HL-60 (cell line): ENCODE data around the gene FBXW4.

Experiments used
- GABPA ChIP-seq: IDR thresholded peaks from 2 replicates; pipeline ENCODE4 v1.6.1; 2012; ENCODE audit warnings: low read depth
- POLR2AphosphoS5 ChIP-seq: IDR thresholded peaks from 2 replicates; pipeline ENCODE4 v1.6.1; 2012; ENCODE audit warnings: low read depth
- SPI1 ChIP-seq: IDR thresholded peaks from 2 replicates; pipeline ENCODE4 v1.6.1; 2012; ENCODE audit warnings: low read depth, mild to moderate bottlenecking, borderline replicate concordance
- TF ChIP-seq, protein P1 (sequence below): IDR thresholded peaks from one replicate; pipeline ENCODE4 v1.5.1; 2011; ENCODE audit warnings: low read length, control low read depth, inconsistent platforms; ENCODE audit not compliant: insufficient read depth
- TF ChIP-seq, protein P2 (sequence below): IDR thresholded peaks from 2 replicates; pipeline ENCODE4 v1.6.1; 2012; ENCODE audit warnings: low read depth; ENCODE audit not compliant: insufficient replicate concordance

DNA sequence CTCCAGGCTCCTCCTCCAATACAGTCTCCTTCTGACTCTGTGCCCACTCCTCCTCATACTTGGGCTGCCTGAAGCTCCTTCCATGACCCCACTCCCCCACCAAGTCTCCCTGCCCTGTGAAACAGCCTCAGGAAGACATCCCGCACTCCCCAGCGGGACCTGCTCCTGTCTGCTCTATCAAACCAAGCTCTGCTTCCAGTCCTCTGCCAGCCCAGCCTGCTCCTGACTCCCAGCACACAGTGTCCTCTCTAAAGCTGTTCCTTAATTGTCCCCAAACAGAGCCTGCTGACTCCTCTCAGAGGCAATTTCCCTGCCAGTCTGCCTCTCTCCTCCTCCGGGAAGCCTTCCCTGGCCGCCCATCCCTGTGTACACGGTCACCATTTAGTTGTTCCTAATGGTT, 116.8 kb downstream of the FBXW4 start:
- TF ChIP-seq, protein P1, sequence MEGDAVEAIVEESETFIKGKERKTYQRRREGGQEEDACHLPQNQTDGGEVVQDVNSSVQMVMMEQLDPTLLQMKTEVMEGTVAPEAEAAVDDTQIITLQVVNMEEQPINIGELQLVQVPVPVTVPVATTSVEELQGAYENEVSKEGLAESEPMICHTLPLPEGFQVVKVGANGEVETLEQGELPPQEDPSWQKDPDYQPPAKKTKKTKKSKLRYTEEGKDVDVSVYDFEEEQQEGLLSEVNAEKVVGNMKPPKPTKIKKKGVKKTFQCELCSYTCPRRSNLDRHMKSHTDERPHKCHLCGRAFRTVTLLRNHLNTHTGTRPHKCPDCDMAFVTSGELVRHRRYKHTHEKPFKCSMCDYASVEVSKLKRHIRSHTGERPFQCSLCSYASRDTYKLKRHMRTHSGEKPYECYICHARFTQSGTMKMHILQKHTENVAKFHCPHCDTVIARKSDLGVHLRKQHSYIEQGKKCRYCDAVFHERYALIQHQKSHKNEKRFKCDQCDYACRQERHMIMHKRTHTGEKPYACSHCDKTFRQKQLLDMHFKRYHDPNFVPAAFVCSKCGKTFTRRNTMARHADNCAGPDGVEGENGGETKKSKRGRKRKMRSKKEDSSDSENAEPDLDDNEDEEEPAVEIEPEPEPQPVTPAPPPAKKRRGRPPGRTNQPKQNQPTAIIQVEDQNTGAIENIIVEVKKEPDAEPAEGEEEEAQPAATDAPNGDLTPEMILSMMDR, result no peak
- TF ChIP-seq POLR2AphosphoS5 (no peak), GABPA (no peak), SPI1 (no peak)
- TF ChIP-seq, protein P2, sequence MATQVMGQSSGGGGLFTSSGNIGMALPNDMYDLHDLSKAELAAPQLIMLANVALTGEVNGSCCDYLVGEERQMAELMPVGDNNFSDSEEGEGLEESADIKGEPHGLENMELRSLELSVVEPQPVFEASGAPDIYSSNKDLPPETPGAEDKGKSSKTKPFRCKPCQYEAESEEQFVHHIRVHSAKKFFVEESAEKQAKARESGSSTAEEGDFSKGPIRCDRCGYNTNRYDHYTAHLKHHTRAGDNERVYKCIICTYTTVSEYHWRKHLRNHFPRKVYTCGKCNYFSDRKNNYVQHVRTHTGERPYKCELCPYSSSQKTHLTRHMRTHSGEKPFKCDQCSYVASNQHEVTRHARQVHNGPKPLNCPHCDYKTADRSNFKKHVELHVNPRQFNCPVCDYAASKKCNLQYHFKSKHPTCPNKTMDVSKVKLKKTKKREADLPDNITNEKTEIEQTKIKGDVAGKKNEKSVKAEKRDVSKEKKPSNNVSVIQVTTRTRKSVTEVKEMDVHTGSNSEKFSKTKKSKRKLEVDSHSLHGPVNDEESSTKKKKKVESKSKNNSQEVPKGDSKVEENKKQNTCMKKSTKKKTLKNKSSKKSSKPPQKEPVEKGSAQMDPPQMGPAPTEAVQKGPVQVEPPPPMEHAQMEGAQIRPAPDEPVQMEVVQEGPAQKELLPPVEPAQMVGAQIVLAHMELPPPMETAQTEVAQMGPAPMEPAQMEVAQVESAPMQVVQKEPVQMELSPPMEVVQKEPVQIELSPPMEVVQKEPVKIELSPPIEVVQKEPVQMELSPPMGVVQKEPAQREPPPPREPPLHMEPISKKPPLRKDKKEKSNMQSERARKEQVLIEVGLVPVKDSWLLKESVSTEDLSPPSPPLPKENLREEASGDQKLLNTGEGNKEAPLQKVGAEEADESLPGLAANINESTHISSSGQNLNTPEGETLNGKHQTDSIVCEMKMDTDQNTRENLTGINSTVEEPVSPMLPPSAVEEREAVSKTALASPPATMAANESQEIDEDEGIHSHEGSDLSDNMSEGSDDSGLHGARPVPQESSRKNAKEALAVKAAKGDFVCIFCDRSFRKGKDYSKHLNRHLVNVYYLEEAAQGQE, result no peak
